ENCODE measurements around the gene AQP12A.
"Not testable (repeated sequence)": the region's sequence is repeated elsewhere in the genome, so short reads cannot be mapped to it uniquely, and the experiment has no call there.

DNA sequence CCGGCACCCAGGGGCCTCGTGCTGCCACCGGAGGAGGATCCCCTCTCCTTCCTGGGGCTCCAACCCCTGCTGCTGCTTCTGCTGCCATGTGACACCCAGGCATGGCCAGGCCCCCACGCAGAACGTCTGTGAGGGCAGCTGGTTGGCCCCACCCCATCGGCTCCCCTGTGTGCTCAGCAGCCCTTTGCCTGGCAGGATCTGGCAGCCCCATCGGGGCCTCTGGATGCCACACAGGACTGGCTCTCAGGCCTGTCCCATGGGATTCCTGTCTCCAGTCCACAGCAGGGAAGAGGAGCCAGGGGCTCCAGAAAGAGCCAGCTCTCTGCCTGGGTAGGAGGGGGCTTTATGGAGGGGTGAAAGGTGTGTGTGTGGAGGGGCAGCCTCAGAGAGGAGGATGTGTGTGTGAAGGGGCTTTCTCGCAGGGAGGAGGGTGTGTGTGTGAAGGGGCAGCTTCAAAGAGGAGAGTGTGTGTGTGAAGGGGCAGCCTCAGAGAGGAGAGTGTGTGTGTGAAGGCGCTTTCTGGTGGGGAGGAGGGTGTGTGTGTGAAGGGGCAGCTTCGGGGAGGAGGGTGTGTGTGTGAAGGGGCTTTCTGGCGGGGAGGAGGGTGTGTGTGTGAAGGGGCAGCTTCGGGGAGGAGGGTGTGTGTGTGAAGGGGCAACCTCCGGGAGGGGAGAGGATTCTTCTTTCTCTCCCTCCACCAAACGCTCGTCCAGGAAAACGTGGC is 17.0 kb upstream of the AQP12A start:
- TF ChIP-seq, protein P1, sequence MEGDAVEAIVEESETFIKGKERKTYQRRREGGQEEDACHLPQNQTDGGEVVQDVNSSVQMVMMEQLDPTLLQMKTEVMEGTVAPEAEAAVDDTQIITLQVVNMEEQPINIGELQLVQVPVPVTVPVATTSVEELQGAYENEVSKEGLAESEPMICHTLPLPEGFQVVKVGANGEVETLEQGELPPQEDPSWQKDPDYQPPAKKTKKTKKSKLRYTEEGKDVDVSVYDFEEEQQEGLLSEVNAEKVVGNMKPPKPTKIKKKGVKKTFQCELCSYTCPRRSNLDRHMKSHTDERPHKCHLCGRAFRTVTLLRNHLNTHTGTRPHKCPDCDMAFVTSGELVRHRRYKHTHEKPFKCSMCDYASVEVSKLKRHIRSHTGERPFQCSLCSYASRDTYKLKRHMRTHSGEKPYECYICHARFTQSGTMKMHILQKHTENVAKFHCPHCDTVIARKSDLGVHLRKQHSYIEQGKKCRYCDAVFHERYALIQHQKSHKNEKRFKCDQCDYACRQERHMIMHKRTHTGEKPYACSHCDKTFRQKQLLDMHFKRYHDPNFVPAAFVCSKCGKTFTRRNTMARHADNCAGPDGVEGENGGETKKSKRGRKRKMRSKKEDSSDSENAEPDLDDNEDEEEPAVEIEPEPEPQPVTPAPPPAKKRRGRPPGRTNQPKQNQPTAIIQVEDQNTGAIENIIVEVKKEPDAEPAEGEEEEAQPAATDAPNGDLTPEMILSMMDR (IDR thresholded peaks at IDR 0.05): not testable (repeated sequence)
- not testable (repeated sequence) for TF ChIP-seq ZFX (IDR thresholded peaks at IDR 0.05; ENCODE audit: borderline replicate concordance)
